ENCODE data around the gene IL7R.

Gene IL7R

DNA sequence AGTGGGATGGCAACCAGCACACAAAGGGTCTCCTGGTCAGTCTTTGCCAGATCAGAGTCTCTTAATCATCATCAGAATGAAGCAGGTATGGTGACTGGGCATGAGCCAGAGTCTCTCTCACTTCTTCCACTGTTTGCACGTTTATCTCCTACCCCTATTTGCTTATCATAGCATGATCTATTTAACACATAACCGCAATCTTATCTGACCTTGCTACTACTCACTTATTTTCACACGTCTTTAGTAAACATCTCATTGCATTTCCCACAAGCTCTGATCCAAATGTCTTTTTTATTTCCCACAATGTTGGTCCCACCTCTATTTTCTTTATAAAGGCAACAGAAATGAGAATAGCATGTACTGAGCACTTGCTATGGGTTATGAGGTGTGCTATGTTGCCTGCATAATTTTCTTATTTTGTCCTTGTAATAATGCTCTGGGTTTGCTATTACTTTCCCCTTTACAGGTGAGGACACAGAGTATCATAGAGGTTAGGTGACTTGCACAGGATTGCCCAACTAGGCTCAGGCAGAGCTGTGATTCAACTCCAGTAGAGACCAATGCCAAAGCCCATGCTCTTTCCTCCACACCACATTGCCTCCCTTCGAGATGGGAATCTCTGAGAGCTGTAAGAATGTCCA is 39.7 kb upstream of the IL7R start:
- Mint-ChIP-seq H3K4me3 (no peak overlapping the region), H3K27me3 (ENCODE audit: low read depth, poor library complexity) (no peaks in the 10 kb centered on the region), H3K27ac (no peak overlapping the region), H3K36me3 (ENCODE audit: low read depth) (no peaks in the 10 kb centered on the region), H3K9me3 (no peaks in the 10 kb centered on the region), H3K4me1 (no peaks in the 10 kb centered on the region)
- DNase-seq: no peak
- no peak for TF ChIP-seq CTCF (IDR thresholded peaks at IDR 0.05)

DNA sequence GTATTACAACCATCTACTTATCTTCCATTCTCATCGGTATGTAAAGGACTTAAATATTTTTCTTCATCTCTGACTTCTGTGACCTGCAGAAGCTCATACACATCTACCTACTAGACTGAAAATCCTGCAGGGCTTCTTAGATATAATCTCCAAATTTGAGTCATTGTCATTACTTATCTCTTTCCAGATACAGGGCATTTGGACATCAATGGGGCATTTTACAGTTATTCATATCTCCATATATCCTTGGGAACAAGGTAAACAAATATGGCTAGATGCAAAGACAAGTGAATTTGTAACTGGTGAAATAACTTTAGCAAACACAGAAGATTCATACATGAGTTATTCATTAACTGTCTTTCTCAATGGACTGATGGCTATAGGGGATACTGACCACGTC is 37.7 kb upstream of the IL7R start:
- Mint-ChIP-seq H3K9me3 (no peaks in the 10 kb centered on the region), H3K4me3 (no peak overlapping the region), H3K27ac (no peak overlapping the region), H3K4me1 (no peaks in the 10 kb centered on the region), H3K36me3 (ENCODE audit: low read depth) (no peaks in the 10 kb centered on the region), H3K27me3 (ENCODE audit: low read depth, poor library complexity) (no peaks in the 10 kb centered on the region)
- TF ChIP-seq CTCF (IDR thresholded peaks at IDR 0.05): no peak
- DNase-seq: no peak

GRCh38 chr5:35819668-35820067 is 37.0 kb upstream of the IL7R start:
- no peak overlapping the region for H3K27ac Mint-ChIP-seq
- DNase-seq: no peak
- no peaks in the 10 kb centered on the region for H3K36me3 Mint-ChIP-seq (ENCODE audit: low read depth)
- H3K9me3 Mint-ChIP-seq: no peaks in the 10 kb centered on the region
- no peak for TF ChIP-seq CTCF (IDR thresholded peaks at IDR 0.05)
- no peak overlapping the region for H3K4me3 Mint-ChIP-seq
- no peaks in the 10 kb centered on the region for H3K27me3 Mint-ChIP-seq (ENCODE audit: low read depth, poor library complexity)
- H3K4me1 Mint-ChIP-seq: no peaks in the 10 kb centered on the region

- no peaks in the 10 kb centered on the region for H3K9me3 Mint-ChIP-seq
- DNase-seq: no peak
- H3K4me1 Mint-ChIP-seq: no peaks in the 10 kb centered on the region
Measured at GRCh38 chr5:35820735-35821134, 36.0 kb upstream of the IL7R start.

DNA sequence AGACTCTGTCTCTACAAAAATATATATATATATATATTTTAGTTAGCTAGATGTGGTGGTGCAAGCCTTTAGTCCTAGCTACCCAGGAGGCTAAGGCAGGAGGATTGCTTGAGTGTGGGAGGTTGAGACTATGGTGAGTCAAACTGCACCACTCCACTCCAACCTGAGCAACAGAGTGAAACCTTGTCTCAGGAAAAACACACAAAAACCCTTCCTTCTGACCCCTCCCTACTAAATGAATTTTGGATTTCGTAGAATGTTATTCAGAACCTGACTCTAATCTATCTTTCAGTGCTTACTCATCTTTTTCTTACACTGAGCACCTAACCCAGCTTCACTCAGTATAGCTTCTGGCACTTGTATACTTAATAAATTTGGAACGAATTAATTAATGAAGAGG is 35.2 kb upstream of the IL7R start:
- H3K27me3 Mint-ChIP-seq (ENCODE audit: low read depth, poor library complexity): peaks cover 5% of the 10 kb centered on the region
- no peaks in the 10 kb centered on the region for H3K36me3 Mint-ChIP-seq (ENCODE audit: low read depth)
- H3K4me1 Mint-ChIP-seq: no peaks in the 10 kb centered on the region
- no peak for DNase-seq
- TF ChIP-seq CTCF (IDR thresholded peaks at IDR 0.05): no peak
- no peaks in the 10 kb centered on the region for H3K9me3 Mint-ChIP-seq
- no peak overlapping the region for H3K27ac Mint-ChIP-seq
- no peak overlapping the region for H3K4me3 Mint-ChIP-seq

More at GRCh38 chr5:35820735-35821134, 36.0 kb upstream of the IL7R start:
- Mint-ChIP-seq H3K36me3 (ENCODE audit: low read depth) (no peaks in the 10 kb centered on the region), H3K4me3 (no peak overlapping the region), H3K27ac (no peak overlapping the region), H3K27me3 (ENCODE audit: low read depth, poor library complexity) (peaks cover 2% of the 10 kb centered on the region)
- no peak for TF ChIP-seq CTCF (IDR thresholded peaks at IDR 0.05)

- no peaks in the 10 kb centered on the region for H3K9me3 Mint-ChIP-seq
- no peak overlapping the region for H3K27ac Mint-ChIP-seq
- H3K4me1 Mint-ChIP-seq: no peaks in the 10 kb centered on the region
- peaks cover 5% of the 10 kb centered on the region for H3K27me3 Mint-ChIP-seq (ENCODE audit: low read depth, poor library complexity)
- DNase-seq: no peak
- no peak overlapping the region for H3K4me3 Mint-ChIP-seq
- no peaks in the 10 kb centered on the region for H3K36me3 Mint-ChIP-seq (ENCODE audit: low read depth)
- no peak for TF ChIP-seq CTCF (IDR thresholded peaks at IDR 0.05)
Measured at GRCh38 chr5:35822511-35822910, 34.2 kb upstream of the IL7R start.
